CD4-positive, alpha-beta T cell treated with Interleukin-21 for 1 hour (primary cell): Measurements from ENCODE around the gene HYDIN.

Experiments
- DNase-seq: peaks from one replicate; pipeline ENCODE4 v3.0.0-alpha.2; 2020

The HYDIN gene

GRCh38 chr16:71230122-71230845 is at the start of gene HYDIN:
HYDIN (minus strand) TSS chr16:71230722; CDS start chr16:71186895, 43,827 bp downstream.
- DNase-seq = no peak

- DNase-seq = no peak
Measured at GRCh38 chr16:71276589-71277334, 46.2 kb upstream of the HYDIN start.

- DNase-seq = no peak
Measured at GRCh38 chr16:71273384-71273783, 42.9 kb upstream of the HYDIN start.

GRCh38 chr16:71264299-71264698 is 33.8 kb upstream of the HYDIN start:
- DNase-seq = no peak

- no peak for DNase-seq
Measured at GRCh38 chr16:71263582-71263981, 33.1 kb upstream of the HYDIN start.

GRCh38 chr16:71262391-71262790 is 31.9 kb upstream of the HYDIN start:
- no peak for DNase-seq

- no peak for DNase-seq
Measured at GRCh38 chr16:71260995-71261394, 30.5 kb upstream of the HYDIN start.

GRCh38 chr16:71259086-71259485 is 28.6 kb upstream of the HYDIN start:
- no peak for DNase-seq

- DNase-seq = no peak
Measured at GRCh38 chr16:71258372-71258771, 27.9 kb upstream of the HYDIN start.

GRCh38 chr16:71257768-71258167 is 27.2 kb upstream of the HYDIN start:
- no peak for DNase-seq

GRCh38 chr16:71255721-71256120 is 25.2 kb upstream of the HYDIN start:
- no peak for DNase-seq

- DNase-seq = no peak
Measured at GRCh38 chr16:71254832-71255525, 24.5 kb upstream of the HYDIN start.

- no peak for DNase-seq
Measured at GRCh38 chr16:71250461-71251235, 20.1 kb upstream of the HYDIN start.

GRCh38 chr16:71249399-71249798 is 18.9 kb upstream of the HYDIN start:
- no peak for DNase-seq

GRCh38 chr16:71247478-71247877 is 17.0 kb upstream of the HYDIN start:
- DNase-seq = no peak

GRCh38 chr16:71246309-71246708 is 15.8 kb upstream of the HYDIN start:
- no peak for DNase-seq

GRCh38 chr16:71244521-71244920 is 14.0 kb upstream of the HYDIN start:
- DNase-seq = no peak

GRCh38 chr16:71242601-71243000 is 12.1 kb upstream of the HYDIN start:
- no peak for DNase-seq

GRCh38 chr16:71242036-71242435 is 11.5 kb upstream of the HYDIN start:
- no peak for DNase-seq

- DNase-seq = no peak
Measured at GRCh38 chr16:71229344-71229743, 1.2 kb downstream of the HYDIN start.

- no peak for DNase-seq
Measured at GRCh38 chr16:71226229-71227141, 4.0 kb downstream of the HYDIN start.

- no peak for DNase-seq
Measured at GRCh38 chr16:71225145-71225544, 5.4 kb downstream of the HYDIN start.
